Neural cell (in vitro differentiated cells): ENCODE results near the gene ITGAE. TPM values are rescaled to one million over a fixed set of nuclear protein-coding genes. Genes with fewer than 3 reads are reported as not detected.
A peak's percentile ranks its signal among the peaks of the same experiment; 100 is the strongest.

Source experiments
- H2AFZ ChIP-seq: fragments of 200-600, 300-800 bp; sonication (generic), shearing (Covaris generic); 2 replicates; pipeline ENCODE4 v1.6.0; 2014; ENCODE audit warnings: low read depth, mild to moderate bottlenecking, antibody characterized with exemption, low read length, moderate library complexity
- H3F3A ChIP-seq: fragments of 200-600 bp; shearing (Covaris generic); 2 replicates; pipeline ENCODE4 v1.6.1; 2016; ENCODE audit warnings: mild to moderate bottlenecking, moderate library complexity, mixed read lengths, antibody characterized with exemption, low read length; ENCODE audit not compliant: insufficient read depth, poor library complexity, severe bottlenecking
- H3K27ac ChIP-seq: fragments of 200-600, 300-800 bp; sonication (generic), shearing (Covaris generic); 2 replicates; pipeline ENCODE4 v1.5.1; 2014; ENCODE audit warnings: mild to moderate bottlenecking, low read length, moderate library complexity
- H3K27me3 ChIP-seq: fragments of 300-800, 200-600 bp; sonication (generic), shearing (Covaris generic); 2 replicates; pipeline ENCODE4 v1.6.0; 2014; ENCODE audit warnings: mild to moderate bottlenecking, low read depth, low read length, moderate library complexity; ENCODE audit not compliant: insufficient read depth
- H3K36me3 ChIP-seq: fragments of 300-800, 200-600 bp; sonication (generic), shearing (Covaris generic); 2 replicates; pipeline ENCODE4 v1.5.1; 2014; ENCODE audit warnings: mild to moderate bottlenecking, antibody characterized with exemption, low read length, moderate library complexity; ENCODE audit not compliant: insufficient read depth
- H3K4me2 ChIP-seq: fragments of 300-800, 200-600 bp; sonication (generic), shearing (Covaris generic); 2 replicates; pipeline ENCODE4 v1.6.0; 2014; ENCODE audit warnings: mild to moderate bottlenecking, low read length
- H3K4me3 ChIP-seq: fragments of 300-800, 200-600 bp; sonication (generic), shearing (Covaris generic); 2 replicates; pipeline ENCODE4 v1.5.1; 2014; ENCODE audit warnings: mild to moderate bottlenecking, low read length, moderate library complexity
- H3K79me2 ChIP-seq: fragments of 200-600 bp; shearing (Covaris generic); replicated peaks from 2 replicates; pipeline ENCODE4 v1.6.0; 2014; ENCODE audit warnings: mild to moderate bottlenecking, low read length, moderate library complexity; ENCODE audit not compliant: insufficient read depth
- H3K9ac ChIP-seq: fragments of 300-800, 200-600 bp; sonication (generic), shearing (Covaris generic); 2 replicates; pipeline ENCODE4 v1.6.1; 2016; ENCODE audit warnings: mild to moderate bottlenecking, low read length, mixed read lengths
- H3K9me2 ChIP-seq: fragments of 200-600 bp; shearing (Covaris generic); 2 replicates; pipeline ENCODE4 v1.6.1; 2016; ENCODE audit warnings: mild to moderate bottlenecking, low read length, mixed read lengths; ENCODE audit not compliant: insufficient read depth
- H3K9me3 ChIP-seq: fragments of 200-600, 300-800 bp; sonication (generic), shearing (Covaris generic); 2 replicates; pipeline ENCODE4 v1.6.1; 2016; ENCODE audit warnings: mild to moderate bottlenecking, mixed run types, low read length, moderate library complexity, mixed read lengths
- H4K20me1 ChIP-seq: fragments of 200-600 bp; shearing (Covaris generic); 2 replicates; pipeline ENCODE4 v1.6.1; 2016; ENCODE audit warnings: mild to moderate bottlenecking, mixed run types; ENCODE audit not compliant: insufficient read depth
- EP300 ChIP-seq: fragments of 450-650 bp; conservative IDR thresholded peaks from 2 replicates; pipeline ENCODE4 v1.6.1; 2014; ENCODE audit warnings: antibody characterized with exemption, mild to moderate bottlenecking, moderate library complexity; ENCODE audit not compliant: poor library complexity, severe bottlenecking
- EZH2 ChIP-seq: fragments of 200-600, 300-800 bp; shearing (Covaris generic), sonication (generic); IDR thresholded peaks from 2 replicates; pipeline ENCODE4 v1.6.1; 2014; ENCODE audit warnings: antibody characterized with exemption, low read length, borderline replicate concordance, mild to moderate bottlenecking; ENCODE audit not compliant: insufficient read depth, poor library complexity, severe bottlenecking
- MXI1 ChIP-seq: fragments of 450-650 bp; conservative IDR thresholded peaks from 2 replicates; pipeline ENCODE4 v1.6.1; 2014; ENCODE audit warnings: antibody characterized with exemption, mild to moderate bottlenecking; ENCODE audit not compliant: poor library complexity, severe bottlenecking
- POLR2AphosphoS5 ChIP-seq: IDR thresholded peaks from 2 replicates; pipeline ENCODE4 v1.6.1; 2012
- RAD21 ChIP-seq: fragments of 450-650 bp; conservative IDR thresholded peaks from 2 replicates; pipeline ENCODE4 v1.6.1; 2014; ENCODE audit warnings: antibody characterized with exemption, mild to moderate bottlenecking, moderate library complexity
- SMC3 ChIP-seq: fragments of 450-650 bp; conservative IDR thresholded peaks from 2 replicates; pipeline ENCODE4 v1.6.1; 2014; ENCODE audit warnings: antibody characterized with exemption, mild to moderate bottlenecking, moderate library complexity; ENCODE audit not compliant: poor library complexity
- TAF1 ChIP-seq: IDR thresholded peaks from 2 replicates; pipeline ENCODE4 v1.6.1; 2012; ENCODE audit warnings: low read depth
- polyA plus RNA-seq: library from polyadenylated mRNA; depleted of rRNA; stranded (reverse); fragments of >200 nt; gene quantifications from 2 replicates; pipeline ENCODE4 v1.2.3, GENCODE V29; 2014
- TF ChIP-seq, protein P1 (sequence below): fragments of 450-650 bp; IDR thresholded peaks from 2 replicates; pipeline ENCODE4 v1.5.1; 2014; ENCODE audit warnings: antibody characterized with exemption, mild to moderate bottlenecking, moderate library complexity; ENCODE audit not compliant: poor library complexity, severe bottlenecking
- TF ChIP-seq, protein P2 (sequence below): IDR thresholded peaks from 2 replicates; pipeline ENCODE4 v1.6.1; 2012; ENCODE audit warnings: borderline replicate concordance

ITGAE gene
- polyA plus RNA-seq, 1 donor from 2014 or later = 169 TPM

GRCh38 chr17:3695723-3696411, 105.1 kb downstream of the ITGAE start, which contains the start of gene P2RX5:
Gene P2RX5 (minus strand): TSS chr17:3696155. CDS start chr17:3696005, 150 bp downstream.
- peaks cover 27% of the 10 kb centered on the region for H3K27me3 ChIP-seq
- TF ChIP-seq RAD21 = no peak
- no peak for TF ChIP-seq TAF1
- TF ChIP-seq, protein P1, sequence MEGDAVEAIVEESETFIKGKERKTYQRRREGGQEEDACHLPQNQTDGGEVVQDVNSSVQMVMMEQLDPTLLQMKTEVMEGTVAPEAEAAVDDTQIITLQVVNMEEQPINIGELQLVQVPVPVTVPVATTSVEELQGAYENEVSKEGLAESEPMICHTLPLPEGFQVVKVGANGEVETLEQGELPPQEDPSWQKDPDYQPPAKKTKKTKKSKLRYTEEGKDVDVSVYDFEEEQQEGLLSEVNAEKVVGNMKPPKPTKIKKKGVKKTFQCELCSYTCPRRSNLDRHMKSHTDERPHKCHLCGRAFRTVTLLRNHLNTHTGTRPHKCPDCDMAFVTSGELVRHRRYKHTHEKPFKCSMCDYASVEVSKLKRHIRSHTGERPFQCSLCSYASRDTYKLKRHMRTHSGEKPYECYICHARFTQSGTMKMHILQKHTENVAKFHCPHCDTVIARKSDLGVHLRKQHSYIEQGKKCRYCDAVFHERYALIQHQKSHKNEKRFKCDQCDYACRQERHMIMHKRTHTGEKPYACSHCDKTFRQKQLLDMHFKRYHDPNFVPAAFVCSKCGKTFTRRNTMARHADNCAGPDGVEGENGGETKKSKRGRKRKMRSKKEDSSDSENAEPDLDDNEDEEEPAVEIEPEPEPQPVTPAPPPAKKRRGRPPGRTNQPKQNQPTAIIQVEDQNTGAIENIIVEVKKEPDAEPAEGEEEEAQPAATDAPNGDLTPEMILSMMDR = no peak
- TF ChIP-seq MXI1 = no peak
- TF ChIP-seq EZH2 = no peak
- no peak for TF ChIP-seq EP300
- TF ChIP-seq POLR2AphosphoS5 = no peak
- TF ChIP-seq SMC3 = no peak
- TF ChIP-seq, protein P2, sequence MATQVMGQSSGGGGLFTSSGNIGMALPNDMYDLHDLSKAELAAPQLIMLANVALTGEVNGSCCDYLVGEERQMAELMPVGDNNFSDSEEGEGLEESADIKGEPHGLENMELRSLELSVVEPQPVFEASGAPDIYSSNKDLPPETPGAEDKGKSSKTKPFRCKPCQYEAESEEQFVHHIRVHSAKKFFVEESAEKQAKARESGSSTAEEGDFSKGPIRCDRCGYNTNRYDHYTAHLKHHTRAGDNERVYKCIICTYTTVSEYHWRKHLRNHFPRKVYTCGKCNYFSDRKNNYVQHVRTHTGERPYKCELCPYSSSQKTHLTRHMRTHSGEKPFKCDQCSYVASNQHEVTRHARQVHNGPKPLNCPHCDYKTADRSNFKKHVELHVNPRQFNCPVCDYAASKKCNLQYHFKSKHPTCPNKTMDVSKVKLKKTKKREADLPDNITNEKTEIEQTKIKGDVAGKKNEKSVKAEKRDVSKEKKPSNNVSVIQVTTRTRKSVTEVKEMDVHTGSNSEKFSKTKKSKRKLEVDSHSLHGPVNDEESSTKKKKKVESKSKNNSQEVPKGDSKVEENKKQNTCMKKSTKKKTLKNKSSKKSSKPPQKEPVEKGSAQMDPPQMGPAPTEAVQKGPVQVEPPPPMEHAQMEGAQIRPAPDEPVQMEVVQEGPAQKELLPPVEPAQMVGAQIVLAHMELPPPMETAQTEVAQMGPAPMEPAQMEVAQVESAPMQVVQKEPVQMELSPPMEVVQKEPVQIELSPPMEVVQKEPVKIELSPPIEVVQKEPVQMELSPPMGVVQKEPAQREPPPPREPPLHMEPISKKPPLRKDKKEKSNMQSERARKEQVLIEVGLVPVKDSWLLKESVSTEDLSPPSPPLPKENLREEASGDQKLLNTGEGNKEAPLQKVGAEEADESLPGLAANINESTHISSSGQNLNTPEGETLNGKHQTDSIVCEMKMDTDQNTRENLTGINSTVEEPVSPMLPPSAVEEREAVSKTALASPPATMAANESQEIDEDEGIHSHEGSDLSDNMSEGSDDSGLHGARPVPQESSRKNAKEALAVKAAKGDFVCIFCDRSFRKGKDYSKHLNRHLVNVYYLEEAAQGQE = no peak
- H3K27ac ChIP-seq = no peak within 1 kb of the TSS
- no peak within 1 kb of the TSS for H3K4me2 ChIP-seq
- H3K9me2 ChIP-seq = no peaks in the 10 kb centered on the region
- H3F3A ChIP-seq = no peaks in the 10 kb centered on the region
- H2AFZ ChIP-seq = no peak within 1 kb of the TSS
- no peaks in the 10 kb centered on the region for H3K36me3 ChIP-seq
- H4K20me1 ChIP-seq = no peaks in the 10 kb centered on the region
- peak within 1 kb of the TSS; percentile 34 for H3K9ac ChIP-seq
- no peaks in the 10 kb centered on the region for H3K79me2 ChIP-seq
- peak within 1 kb of the TSS; percentile 63 for H3K4me3 ChIP-seq
- no peaks in the 10 kb centered on the region for H3K9me3 ChIP-seq

DNA sequence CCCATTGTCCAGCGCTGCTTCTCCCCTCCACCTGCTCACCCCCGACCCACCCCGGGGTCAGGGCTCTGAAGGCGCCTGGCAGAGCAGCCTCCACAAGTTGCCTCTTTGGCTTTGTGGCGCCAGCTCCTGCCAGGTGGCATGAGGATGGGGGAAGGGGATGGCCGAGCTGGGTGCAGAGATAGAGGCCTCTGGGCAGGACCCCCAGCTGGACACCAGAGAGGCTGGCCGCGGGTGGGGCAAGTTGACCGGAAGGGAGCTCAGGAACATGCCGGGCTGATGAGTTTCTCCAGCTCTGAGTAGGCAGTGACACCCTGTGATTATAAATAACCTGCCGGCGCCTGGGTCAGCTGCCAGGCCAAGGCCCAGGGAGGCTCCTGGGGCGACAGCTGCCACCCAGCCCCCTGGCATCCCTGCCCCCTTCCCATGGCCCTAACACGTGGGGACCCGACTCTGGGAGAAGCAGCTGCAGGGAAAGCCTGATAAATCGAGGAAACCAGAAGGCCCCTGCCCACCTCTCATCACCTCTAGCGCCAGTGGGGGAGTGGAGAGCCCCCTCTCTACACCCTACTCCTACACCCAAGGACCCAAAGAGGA, 105.8 kb downstream of the ITGAE start:
- Histone ChIP-seq H3F3A (no peaks in the 10 kb centered on the region), H2AFZ (no peak overlapping the region), H3K4me3 (peak overlapping the region; percentile 63), H3K9ac (peak overlapping the region; percentile 34), H3K36me3 (no peaks in the 10 kb centered on the region), H3K4me2 (no peak overlapping the region), H3K79me2 (no peaks in the 10 kb centered on the region), H3K9me3 (no peaks in the 10 kb centered on the region), H3K9me2 (no peaks in the 10 kb centered on the region), H3K27me3 (peaks cover 27% of the 10 kb centered on the region), H4K20me1 (no peaks in the 10 kb centered on the region), H3K27ac (no peak overlapping the region)
- TF ChIP-seq EP300 = no peak
- no peak for TF ChIP-seq TAF1
- no peak for TF ChIP-seq POLR2AphosphoS5
- TF ChIP-seq, protein P2 = no peak
- TF ChIP-seq MXI1 = no peak
- no peak for TF ChIP-seq EZH2
- no peak for TF ChIP-seq RAD21
- TF ChIP-seq, protein P1 = no peak
- TF ChIP-seq SMC3 = no peak
